ENCODE results near the gene AOC1.
"Not testable (repeated sequence)": the region's sequence is repeated elsewhere in the genome, so short reads cannot be mapped to it uniquely, and the experiment has no call there.

The AOC1 gene, protein sequence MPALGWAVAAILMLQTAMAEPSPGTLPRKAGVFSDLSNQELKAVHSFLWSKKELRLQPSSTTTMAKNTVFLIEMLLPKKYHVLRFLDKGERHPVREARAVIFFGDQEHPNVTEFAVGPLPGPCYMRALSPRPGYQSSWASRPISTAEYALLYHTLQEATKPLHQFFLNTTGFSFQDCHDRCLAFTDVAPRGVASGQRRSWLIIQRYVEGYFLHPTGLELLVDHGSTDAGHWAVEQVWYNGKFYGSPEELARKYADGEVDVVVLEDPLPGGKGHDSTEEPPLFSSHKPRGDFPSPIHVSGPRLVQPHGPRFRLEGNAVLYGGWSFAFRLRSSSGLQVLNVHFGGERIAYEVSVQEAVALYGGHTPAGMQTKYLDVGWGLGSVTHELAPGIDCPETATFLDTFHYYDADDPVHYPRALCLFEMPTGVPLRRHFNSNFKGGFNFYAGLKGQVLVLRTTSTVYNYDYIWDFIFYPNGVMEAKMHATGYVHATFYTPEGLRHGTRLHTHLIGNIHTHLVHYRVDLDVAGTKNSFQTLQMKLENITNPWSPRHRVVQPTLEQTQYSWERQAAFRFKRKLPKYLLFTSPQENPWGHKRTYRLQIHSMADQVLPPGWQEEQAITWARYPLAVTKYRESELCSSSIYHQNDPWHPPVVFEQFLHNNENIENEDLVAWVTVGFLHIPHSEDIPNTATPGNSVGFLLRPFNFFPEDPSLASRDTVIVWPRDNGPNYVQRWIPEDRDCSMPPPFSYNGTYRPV
- total RNA-seq, result 0 reads per million in 3 donors

DNA sequence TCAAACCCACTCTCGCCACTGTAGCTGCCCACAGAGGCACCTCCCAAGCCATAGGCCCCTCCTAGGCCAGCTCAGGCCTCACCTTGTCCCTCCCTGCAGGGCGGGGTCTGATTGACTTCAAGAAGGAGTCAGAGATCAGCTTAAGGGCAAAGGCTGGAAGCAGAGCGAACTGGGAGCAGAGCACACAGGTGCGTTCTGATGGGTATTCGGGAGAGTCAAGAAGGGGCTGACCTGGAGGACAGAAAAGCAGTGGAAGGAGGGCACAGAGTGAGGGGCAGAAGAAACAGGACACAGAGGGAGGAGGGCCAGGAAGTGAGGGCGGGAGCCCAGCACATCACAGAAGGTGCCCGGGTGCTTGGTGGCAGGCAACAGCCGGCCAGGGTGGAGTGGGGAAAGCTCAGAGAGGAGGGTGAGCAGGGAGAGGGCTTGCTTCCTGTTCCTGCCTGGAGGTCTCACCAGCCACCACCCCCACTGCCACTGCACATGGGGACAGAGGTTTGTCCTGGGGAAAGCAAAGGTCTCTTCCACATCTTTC is at the start of gene AOC1:
AOC1 (plus strand) TSS at position 147 of the 535 bp plus-strand sequence. CDS start 3,954 bp downstream, outside the sequence.
- no peak for DNase-seq
- Histone ChIP-seq H3K27ac (ENCODE audit: insufficient read depth, low read length, poor library complexity, severe bottlenecking) (no peak within 1 kb of the TSS), H3K4me1 (ENCODE audit: control insufficient read depth, insufficient read depth, low read length, poor library complexity, severe bottlenecking) (no peaks in the 10 kb centered on the region), H3K9me3 (ENCODE audit: control insufficient read depth, low read length) (no peaks in the 10 kb centered on the region), H3K36me3 (ENCODE audit: control insufficient read depth, insufficient read depth, low read length) (no peaks in the 10 kb centered on the region), H3K4me3 (ENCODE audit: insufficient read depth, low read depth, low read length, poor library complexity, severe bottlenecking) (no peak within 1 kb of the TSS), H3K27me3 (replicated peaks; ENCODE audit: control insufficient read depth, insufficient read depth, low read length, poor library complexity, severe bottlenecking) (no peaks in the 10 kb centered on the region)

DNA sequence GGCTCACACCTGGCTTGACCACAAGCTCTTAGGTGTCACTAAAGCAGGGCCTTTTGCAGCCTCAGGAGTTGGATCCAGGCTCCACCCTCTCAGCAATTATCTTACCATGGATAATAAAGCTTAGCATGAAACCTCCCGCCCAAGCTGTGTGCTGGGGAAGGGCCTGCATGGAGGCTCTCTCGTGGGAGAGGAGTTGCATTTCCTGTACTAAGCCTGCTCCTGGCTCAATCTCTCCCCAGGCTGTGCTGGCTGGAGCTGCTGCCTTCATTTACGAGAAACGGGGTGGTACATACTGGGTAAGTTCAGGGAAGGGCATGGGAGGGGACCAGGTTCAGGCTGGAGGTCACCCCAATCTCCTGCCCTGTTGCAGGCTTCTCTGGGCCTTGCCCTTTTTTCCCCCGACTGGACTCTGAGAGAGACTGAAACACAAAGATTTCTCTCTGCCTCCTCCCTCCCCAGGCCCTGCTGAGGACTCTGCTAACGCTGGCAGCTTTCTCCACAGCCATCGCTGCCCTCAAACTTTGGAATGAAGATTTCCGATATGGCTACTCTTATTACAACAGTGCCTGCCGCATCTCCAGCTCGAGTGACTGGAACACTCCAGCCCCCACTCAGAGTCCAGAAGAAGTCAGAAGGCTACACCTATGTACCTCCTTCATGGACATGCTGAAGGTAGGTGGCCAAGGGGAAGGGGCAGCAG is 49.0 kb upstream of the AOC1 start:
- DNase-seq, result no peak
- Histone ChIP-seq H3K4me1 (ENCODE audit: control insufficient read depth, insufficient read depth, low read length, poor library complexity, severe bottlenecking) (peaks cover 17% of the 10 kb centered on the region), H3K9me3 (ENCODE audit: control insufficient read depth, low read length) (no peaks in the 10 kb centered on the region), H3K27me3 (replicated peaks; ENCODE audit: control insufficient read depth, insufficient read depth, low read length, poor library complexity, severe bottlenecking) (peaks cover 29% of the 10 kb centered on the region), H3K4me3 (ENCODE audit: insufficient read depth, low read depth, low read length, poor library complexity, severe bottlenecking) (no peak overlapping the region), H3K36me3 (ENCODE audit: control insufficient read depth, insufficient read depth, low read length) (no peaks in the 10 kb centered on the region), H3K27ac (ENCODE audit: insufficient read depth, low read length, poor library complexity, severe bottlenecking) (no peak overlapping the region)

DNA sequence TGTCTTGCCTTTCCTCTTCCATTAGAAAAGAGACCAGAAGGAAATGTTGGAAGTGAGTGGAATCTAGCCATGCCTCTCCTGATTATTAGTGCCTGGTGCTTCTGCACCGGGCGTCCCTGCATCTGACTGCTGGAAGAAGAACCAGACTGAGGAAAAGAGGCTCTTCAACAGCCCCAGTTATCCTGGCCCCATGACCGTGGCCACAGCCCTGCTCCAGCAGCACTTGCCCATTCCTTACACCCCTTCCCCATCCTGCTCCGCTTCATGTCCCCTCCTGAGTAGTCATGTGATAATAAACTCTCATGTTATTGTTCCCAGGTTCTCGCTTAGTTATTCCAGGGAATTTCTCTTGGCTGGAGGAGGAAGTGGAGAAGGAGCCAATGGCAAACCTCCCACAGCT is 47.5 kb upstream of the AOC1 start:
- H3K4me3 ChIP-seq (ENCODE audit: insufficient read depth, low read depth, low read length, poor library complexity, severe bottlenecking), result no peak overlapping the region
- H3K27me3 ChIP-seq (replicated peaks; ENCODE audit: control insufficient read depth, insufficient read depth, low read length, poor library complexity, severe bottlenecking), result peaks cover 19% of the 10 kb centered on the region
- H3K36me3 ChIP-seq (ENCODE audit: control insufficient read depth, insufficient read depth, low read length), result no peaks in the 10 kb centered on the region
- no peak for DNase-seq
- H3K9me3 ChIP-seq (ENCODE audit: control insufficient read depth, low read length), result no peaks in the 10 kb centered on the region
- H3K4me1 ChIP-seq (ENCODE audit: control insufficient read depth, insufficient read depth, low read length, poor library complexity, severe bottlenecking), result peaks cover 16% of the 10 kb centered on the region
- no peak overlapping the region for H3K27ac ChIP-seq (ENCODE audit: insufficient read depth, low read length, poor library complexity, severe bottlenecking)

DNA sequence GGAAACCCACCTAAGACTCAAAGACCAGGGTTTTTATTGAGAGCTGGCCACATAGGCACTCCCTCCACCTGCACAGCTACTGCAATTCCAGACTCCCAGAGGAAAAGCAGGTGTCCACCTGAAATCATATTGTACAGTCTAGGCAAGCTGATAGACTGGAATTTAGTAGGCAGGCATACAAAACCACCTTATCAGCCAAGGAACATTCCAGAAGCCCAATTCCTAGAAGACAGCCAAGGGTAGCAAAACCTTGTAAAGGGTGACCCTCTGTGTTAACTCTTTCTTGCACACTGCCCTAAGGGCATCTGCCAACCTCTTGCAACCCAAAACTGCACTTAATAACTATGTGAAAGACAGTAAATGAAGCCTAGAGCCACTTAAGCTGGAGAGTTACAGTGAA is 46.5 kb upstream of the AOC1 start:
- Histone ChIP-seq H3K4me3 (ENCODE audit: insufficient read depth, low read depth, low read length, poor library complexity, severe bottlenecking) (no peak overlapping the region), H3K36me3 (ENCODE audit: control insufficient read depth, insufficient read depth, low read length) (no peaks in the 10 kb centered on the region), H3K27me3 (replicated peaks; ENCODE audit: control insufficient read depth, insufficient read depth, low read length, poor library complexity, severe bottlenecking) (peaks cover 10% of the 10 kb centered on the region), H3K9me3 (ENCODE audit: control insufficient read depth, low read length) (no peaks in the 10 kb centered on the region), H3K27ac (ENCODE audit: insufficient read depth, low read length, poor library complexity, severe bottlenecking) (no peak overlapping the region), H3K4me1 (ENCODE audit: control insufficient read depth, insufficient read depth, low read length, poor library complexity, severe bottlenecking) (peaks cover 8% of the 10 kb centered on the region)
- no peak for DNase-seq

DNA sequence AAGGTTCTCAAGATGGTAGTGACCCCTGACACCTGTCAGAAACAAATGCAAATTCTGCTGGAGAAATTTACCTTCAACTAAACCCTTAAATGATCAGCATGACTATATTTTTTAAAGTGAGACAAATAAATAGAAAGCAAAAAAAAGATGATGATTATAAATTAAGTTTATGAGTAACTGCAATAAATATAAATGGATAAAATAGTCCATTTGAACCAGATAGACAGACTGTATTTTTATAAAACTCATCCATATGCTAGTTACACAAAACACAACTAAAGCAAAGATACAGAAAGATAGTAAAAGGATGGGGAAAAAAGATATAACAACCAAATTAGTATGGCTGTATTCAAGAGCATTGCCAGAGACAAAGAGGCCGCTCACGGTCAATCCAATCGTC is 45.9 kb upstream of the AOC1 start:
- H3K36me3 ChIP-seq (ENCODE audit: control insufficient read depth, insufficient read depth, low read length), result no peaks in the 10 kb centered on the region
- H3K27ac ChIP-seq (ENCODE audit: insufficient read depth, low read length, poor library complexity, severe bottlenecking), result no peak overlapping the region
- H3K9me3 ChIP-seq (ENCODE audit: control insufficient read depth, low read length), result no peaks in the 10 kb centered on the region
- no peak overlapping the region for H3K4me3 ChIP-seq (ENCODE audit: insufficient read depth, low read depth, low read length, poor library complexity, severe bottlenecking)
- no peak for DNase-seq
- H3K4me1 ChIP-seq (ENCODE audit: control insufficient read depth, insufficient read depth, low read length, poor library complexity, severe bottlenecking), result peaks cover 2% of the 10 kb centered on the region
- peaks cover 4% of the 10 kb centered on the region for H3K27me3 ChIP-seq (replicated peaks; ENCODE audit: control insufficient read depth, insufficient read depth, low read length, poor library complexity, severe bottlenecking)

DNA sequence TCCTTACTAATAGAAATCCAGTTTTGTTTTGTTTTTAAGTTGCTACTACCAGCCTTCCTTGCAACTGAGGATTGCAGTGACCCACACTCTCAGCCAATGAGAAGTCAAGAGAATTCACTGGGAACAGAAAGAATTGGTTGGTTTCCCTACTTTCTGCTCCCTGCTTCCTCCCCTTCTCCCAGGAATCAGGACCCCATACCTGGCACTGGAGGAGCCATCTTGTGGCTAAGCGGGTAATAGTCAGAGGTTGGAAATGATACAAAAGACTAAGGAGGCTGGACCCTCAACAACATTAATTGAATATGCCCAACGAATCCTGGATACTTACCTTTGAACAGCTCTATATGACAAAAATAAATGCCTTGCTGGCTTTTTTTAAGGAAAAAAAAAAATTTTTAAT is 45.5 kb upstream of the AOC1 start:
- no peak for DNase-seq
- Histone ChIP-seq H3K27ac (ENCODE audit: insufficient read depth, low read length, poor library complexity, severe bottlenecking) (no peak overlapping the region), H3K27me3 (replicated peaks; ENCODE audit: control insufficient read depth, insufficient read depth, low read length, poor library complexity, severe bottlenecking) (no peaks in the 10 kb centered on the region), H3K9me3 (ENCODE audit: control insufficient read depth, low read length) (no peaks in the 10 kb centered on the region), H3K4me1 (ENCODE audit: control insufficient read depth, insufficient read depth, low read length, poor library complexity, severe bottlenecking) (no peaks in the 10 kb centered on the region), H3K36me3 (ENCODE audit: control insufficient read depth, insufficient read depth, low read length) (no peaks in the 10 kb centered on the region), H3K4me3 (ENCODE audit: insufficient read depth, low read depth, low read length, poor library complexity, severe bottlenecking) (no peak overlapping the region)

DNA sequence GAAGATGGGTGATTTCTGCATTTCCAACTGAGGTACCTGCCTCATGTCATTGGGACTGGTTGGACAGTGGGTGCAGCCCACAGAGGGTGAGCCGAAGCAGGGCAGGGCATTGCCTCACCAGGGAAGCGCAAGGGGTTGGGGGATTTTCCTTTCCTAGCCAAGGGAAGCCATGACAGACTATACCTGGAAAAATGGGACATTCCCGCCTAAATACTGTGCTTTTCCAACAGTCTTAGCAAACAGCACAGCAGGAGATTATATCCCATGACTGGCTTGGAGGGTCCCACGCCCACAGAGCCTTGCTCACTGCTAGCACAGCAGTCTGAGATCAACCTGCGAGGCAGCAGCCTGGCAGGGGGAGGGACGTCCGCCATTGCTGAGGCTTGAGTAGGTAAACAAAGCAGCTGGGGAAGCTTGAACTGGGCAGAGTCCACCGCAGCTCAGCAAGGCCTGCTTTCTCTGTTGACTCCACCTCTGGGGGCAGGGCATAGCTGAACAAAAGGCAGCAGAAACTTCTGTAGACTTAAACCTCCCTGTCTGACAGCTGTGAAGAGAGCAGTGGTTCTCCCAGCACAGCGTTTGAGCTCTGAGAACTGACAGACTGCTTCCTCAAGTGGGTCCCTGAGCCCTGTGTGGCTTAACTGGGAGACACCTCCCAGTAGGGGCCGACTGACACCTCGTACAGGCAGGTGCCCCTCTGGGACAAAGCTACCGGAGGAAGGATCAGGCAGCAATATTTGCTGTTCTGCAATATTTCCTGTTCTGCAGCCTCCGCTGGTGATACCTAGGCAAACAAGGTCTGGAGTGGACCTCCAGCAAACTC is 44.5 kb upstream of the AOC1 start:
- not testable (repeated sequence) for H3K4me3 ChIP-seq (ENCODE audit: insufficient read depth, low read depth, low read length, poor library complexity, severe bottlenecking); H3K4me1 ChIP-seq (ENCODE audit: control insufficient read depth, insufficient read depth, low read length, poor library complexity, severe bottlenecking); H3K27ac ChIP-seq (ENCODE audit: insufficient read depth, low read length, poor library complexity, severe bottlenecking); H3K36me3 ChIP-seq (ENCODE audit: control insufficient read depth, insufficient read depth, low read length); H3K27me3 ChIP-seq (replicated peaks; ENCODE audit: control insufficient read depth, insufficient read depth, low read length, poor library complexity, severe bottlenecking); H3K9me3 ChIP-seq (ENCODE audit: control insufficient read depth, low read length); DNase-seq

DNA sequence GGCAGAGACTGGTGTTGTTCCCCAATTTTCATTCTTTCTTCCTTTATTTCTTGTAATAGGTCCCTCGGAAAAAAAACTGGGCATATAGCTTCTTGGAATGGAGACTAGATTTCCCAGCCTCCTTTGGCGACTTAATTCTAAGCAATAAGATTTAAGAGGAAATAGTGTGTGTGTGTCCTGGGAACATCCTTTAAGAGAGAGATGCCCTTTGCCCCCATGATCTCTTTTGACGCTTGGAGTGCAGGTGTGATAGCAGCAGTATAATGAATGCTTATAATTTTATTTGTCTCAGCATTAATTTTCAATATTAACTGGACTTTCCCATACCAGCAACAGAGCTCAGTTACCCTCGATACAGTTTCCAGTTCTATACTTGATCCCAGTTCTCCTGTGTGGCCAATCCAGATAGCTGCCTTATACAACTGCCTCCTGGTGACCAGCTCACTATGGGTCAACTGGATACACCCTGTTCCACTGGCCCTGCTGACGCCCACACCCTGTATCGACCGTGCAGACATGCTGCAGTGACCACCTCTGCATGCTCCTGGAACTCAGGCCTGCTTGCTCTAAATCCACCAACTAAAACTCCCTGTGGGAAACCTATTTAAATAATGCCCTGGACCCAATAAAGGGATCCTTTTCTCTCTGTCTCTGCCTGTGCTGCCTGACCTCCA is 37.9 kb upstream of the AOC1 start:
- H3K4me3 ChIP-seq (ENCODE audit: insufficient read depth, low read depth, low read length, poor library complexity, severe bottlenecking), result no peak overlapping the region
- H3K9me3 ChIP-seq (ENCODE audit: control insufficient read depth, low read length), result no peaks in the 10 kb centered on the region
- DNase-seq, result no peak
- no peak overlapping the region for H3K27ac ChIP-seq (ENCODE audit: insufficient read depth, low read length, poor library complexity, severe bottlenecking)
- no peaks in the 10 kb centered on the region for H3K36me3 ChIP-seq (ENCODE audit: control insufficient read depth, insufficient read depth, low read length)
- H3K4me1 ChIP-seq (ENCODE audit: control insufficient read depth, insufficient read depth, low read length, poor library complexity, severe bottlenecking), result no peaks in the 10 kb centered on the region
- H3K27me3 ChIP-seq (replicated peaks; ENCODE audit: control insufficient read depth, insufficient read depth, low read length, poor library complexity, severe bottlenecking), result no peaks in the 10 kb centered on the region

DNA sequence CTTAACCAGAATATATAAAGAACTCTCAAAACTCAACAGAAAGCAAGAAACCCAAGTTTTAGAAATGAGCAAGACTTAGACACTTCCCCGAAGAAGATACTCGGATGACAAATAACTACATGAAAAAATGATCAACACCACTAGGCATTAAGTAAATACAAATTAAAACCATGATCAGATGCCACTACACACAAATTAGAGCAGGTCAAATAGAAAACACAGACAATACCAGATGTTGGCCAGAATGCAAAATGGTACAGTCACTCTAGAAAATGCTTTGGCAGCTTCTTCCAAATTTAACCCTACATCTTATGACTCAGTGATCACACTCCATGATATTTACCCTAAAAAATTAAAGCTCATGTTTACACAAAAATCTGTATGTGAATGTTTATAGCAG is 33.3 kb upstream of the AOC1 start:
- no peaks in the 10 kb centered on the region for H3K4me1 ChIP-seq (ENCODE audit: control insufficient read depth, insufficient read depth, low read length, poor library complexity, severe bottlenecking)
- H3K4me3 ChIP-seq (ENCODE audit: insufficient read depth, low read depth, low read length, poor library complexity, severe bottlenecking), result no peak overlapping the region
- no peak for DNase-seq
- no peaks in the 10 kb centered on the region for H3K36me3 ChIP-seq (ENCODE audit: control insufficient read depth, insufficient read depth, low read length)
- no peaks in the 10 kb centered on the region for H3K27me3 ChIP-seq (replicated peaks; ENCODE audit: control insufficient read depth, insufficient read depth, low read length, poor library complexity, severe bottlenecking)
- no peak overlapping the region for H3K27ac ChIP-seq (ENCODE audit: insufficient read depth, low read length, poor library complexity, severe bottlenecking)
- H3K9me3 ChIP-seq (ENCODE audit: control insufficient read depth, low read length), result no peaks in the 10 kb centered on the region

Data from effector memory CD4-positive, alpha-beta T cell (primary cell).